ENCODE results near the gene LRMDA.

- TF ChIP-seq CTCF (IDR thresholded peaks at IDR 0.05; ENCODE audit: insufficient read depth, low read length, poor library complexity, severe bottlenecking), result no peak
- no peak for TF ChIP-seq EZH2phosphoT487 (conservative IDR thresholded peaks at IDR 0.05; ENCODE audit: low read length)
These were observed 1123.7 kb downstream of the LRMDA start for GRCh38 chr10:76555067-76555670.

Measured in SU-DHL-6 (cell line).